ENCODE data around the gene ICOSLG.

Gene ICOSLG

GRCh38 chr21:44263221-44263760 is 22.5 kb upstream of the ICOSLG start:
- no peak overlapping the region for H3K4me3 ChIP-seq (replicated peaks; ENCODE audit: insufficient read depth, low read length)
- H3K27me3 ChIP-seq (ENCODE audit: insufficient read depth, poor library complexity, severe bottlenecking): no peaks in the 10 kb centered on the region
- TF ChIP-seq POLR2AphosphoS5 (IDR thresholded peaks at IDR 0.05; ENCODE audit: low read depth): no peak
- TF ChIP-seq REST (IDR thresholded peaks at IDR 0.05; ENCODE audit: insufficient replicate concordance, low read depth): no peak
- TF ChIP-seq CTCF (IDR thresholded peaks at IDR 0.05; ENCODE audit: insufficient read depth, low read length): no peak
- no peak for TF ChIP-seq SPI1 (IDR thresholded peaks at IDR 0.05; ENCODE audit: borderline replicate concordance, low read depth)
- no peak for TF ChIP-seq GABPA (IDR thresholded peaks at IDR 0.05; ENCODE audit: low read depth)
- no peak for DNase-seq (ENCODE audit: low read depth in 1 of 2, low spot score in 1 of 2)
- H3K27ac ChIP-seq (replicated peaks): no peak overlapping the region

GRCh38 chr21:44262338-44263056 is 21.8 kb upstream of the ICOSLG start:
- H3K27me3 ChIP-seq (ENCODE audit: insufficient read depth, poor library complexity, severe bottlenecking): no peaks in the 10 kb centered on the region
- H3K4me3 ChIP-seq (replicated peaks; ENCODE audit: insufficient read depth, low read length): no peak overlapping the region
- TF ChIP-seq CTCF (IDR thresholded peaks at IDR 0.05; ENCODE audit: insufficient read depth, low read length) (no peak), REST (IDR thresholded peaks at IDR 0.05; ENCODE audit: insufficient replicate concordance, low read depth) (no peak), GABPA (IDR thresholded peaks at IDR 0.05; ENCODE audit: low read depth) (no peak), POLR2AphosphoS5 (IDR thresholded peaks at IDR 0.05; ENCODE audit: low read depth) (no peak), SPI1 (IDR thresholded peaks at IDR 0.05; ENCODE audit: borderline replicate concordance, low read depth) (no peak)
- DNase-seq (ENCODE audit: low read depth in 1 of 2, low spot score in 1 of 2): no peak
- H3K27ac ChIP-seq (replicated peaks): no peak overlapping the region

GRCh38 chr21:44261675-44262295 is 21.0 kb upstream of the ICOSLG start, which contains the start of gene DNMT3L:
TSS of gene DNMT3L (minus strand) at chr21:44261897. CDS start at chr21:44261259, 638 bp downstream.
- TF ChIP-seq GABPA (IDR thresholded peaks at IDR 0.05; ENCODE audit: low read depth): no peak
- no peak for TF ChIP-seq SPI1 (IDR thresholded peaks at IDR 0.05; ENCODE audit: borderline replicate concordance, low read depth)
- no peak for TF ChIP-seq REST (IDR thresholded peaks at IDR 0.05; ENCODE audit: insufficient replicate concordance, low read depth)
- TF ChIP-seq POLR2AphosphoS5 (IDR thresholded peaks at IDR 0.05; ENCODE audit: low read depth): no peak
- TF ChIP-seq CTCF (IDR thresholded peaks at IDR 0.05; ENCODE audit: insufficient read depth, low read length): no peak
- Histone ChIP-seq H3K27ac (replicated peaks) (no peak within 1 kb of the TSS), H3K4me3 (replicated peaks; ENCODE audit: insufficient read depth, low read length) (no peak within 1 kb of the TSS), H3K27me3 (ENCODE audit: insufficient read depth, poor library complexity, severe bottlenecking) (no peaks in the 10 kb centered on the region)
- DNase-seq (ENCODE audit: low read depth in 1 of 2, low spot score in 1 of 2): no peak

All from HL-60 (cell line).